Type B pancreatic cell (in vitro differentiated cells): ENCODE data around the gene ADCY7. TPM values are rescaled to one million over a fixed set of nuclear protein-coding genes. Genes with fewer than 3 reads are reported as not detected.
"Not testable (repeated sequence)": the region's sequence is repeated elsewhere in the genome, so short reads cannot be mapped to it uniquely, and the experiment has no call there.

Source experiments
- DNase-seq: peaks from one replicate; pipeline ENCODE4 v3.0.0; 2021; ENCODE audit warnings: mixed read lengths; ENCODE audit not compliant: unreplicated experiment; ENCODE audit errors: extremely low spot score
- H3K27ac Mint-ChIP-seq: 2 replicates; pipeline ENCODE4 v1.8.0; 2021; ENCODE audit warnings: mild to moderate bottlenecking, mixed read lengths
- H3K27me3 Mint-ChIP-seq: 2 replicates; pipeline ENCODE4 v1.8.0; 2021; ENCODE audit warnings: mixed read lengths
- H3K36me3 Mint-ChIP-seq: 2 replicates; pipeline ENCODE4 v1.8.0; 2021; ENCODE audit warnings: mixed read lengths
- H3K4me1 Mint-ChIP-seq: one replicate; pipeline ENCODE4 v1.8.0; 2021; ENCODE audit warnings: mixed read lengths; ENCODE audit not compliant: unreplicated experiment
- H3K4me3 Mint-ChIP-seq: 2 replicates; pipeline ENCODE4 v1.8.0; 2021; ENCODE audit warnings: mild to moderate bottlenecking, mixed read lengths
- H3K9me3 Mint-ChIP-seq: 2 replicates; pipeline ENCODE4 v1.8.0; 2021; ENCODE audit warnings: mixed read lengths
- CTCF ChIP-seq: fragments of 200-600 bp; sonication (generic); conservative IDR thresholded peaks from 2 replicates; pipeline ENCODE4 v1.5.0; 2021; ENCODE audit warnings: antibody characterized with exemption, mild to moderate bottlenecking
- total RNA-seq: library from RNA; stranded (reverse); gene quantifications from 2 replicates; pipeline ENCODE4 v1.2.1, GENCODE V29; 2021; ENCODE audit warnings: low replicate concordance

The ADCY7 gene
- total RNA-seq, 1 donor from 2014 or later = 16.8 TPM

GRCh38 chr16:50238868-50239301, 27.5 kb upstream of the ADCY7 start:
- no peaks in the 10 kb centered on the region for H3K9me3 Mint-ChIP-seq
- H3K36me3 Mint-ChIP-seq = no peaks in the 10 kb centered on the region
- no peak overlapping the region for H3K27ac Mint-ChIP-seq
- TF ChIP-seq CTCF = no peak
- peaks cover 4% of the 10 kb centered on the region for H3K27me3 Mint-ChIP-seq
- DNase-seq = no peak
- peaks cover 34% of the 10 kb centered on the region for H3K4me1 Mint-ChIP-seq
- no peak overlapping the region for H3K4me3 Mint-ChIP-seq

DNA sequence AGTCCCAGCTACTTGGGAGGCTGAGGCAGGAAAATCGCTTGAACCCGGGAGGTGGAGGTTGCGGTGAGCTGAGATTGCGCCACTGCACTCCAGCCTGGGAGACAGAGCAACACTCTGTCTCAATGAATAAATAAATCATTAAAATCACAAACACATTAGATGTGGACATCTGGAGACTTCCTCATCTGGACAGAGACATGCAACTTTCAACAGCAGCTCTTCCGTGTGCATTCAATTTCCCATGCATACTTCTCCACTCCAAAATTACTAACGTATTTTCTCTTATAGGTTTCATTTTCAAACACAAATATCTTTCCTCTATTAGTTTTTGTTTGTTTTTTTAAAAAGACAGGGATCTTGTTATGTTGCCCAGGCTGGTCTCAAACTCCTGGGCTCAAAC, 23.3 kb upstream of the ADCY7 start:
- H3K4me1 Mint-ChIP-seq = peaks cover 18% of the 10 kb centered on the region
- H3K4me3 Mint-ChIP-seq, H3K9me3 Mint-ChIP-seq, DNase-seq, H3K36me3 Mint-ChIP-seq, H3K27ac Mint-ChIP-seq, H3K27me3 Mint-ChIP-seq: not testable (repeated sequence)

DNA sequence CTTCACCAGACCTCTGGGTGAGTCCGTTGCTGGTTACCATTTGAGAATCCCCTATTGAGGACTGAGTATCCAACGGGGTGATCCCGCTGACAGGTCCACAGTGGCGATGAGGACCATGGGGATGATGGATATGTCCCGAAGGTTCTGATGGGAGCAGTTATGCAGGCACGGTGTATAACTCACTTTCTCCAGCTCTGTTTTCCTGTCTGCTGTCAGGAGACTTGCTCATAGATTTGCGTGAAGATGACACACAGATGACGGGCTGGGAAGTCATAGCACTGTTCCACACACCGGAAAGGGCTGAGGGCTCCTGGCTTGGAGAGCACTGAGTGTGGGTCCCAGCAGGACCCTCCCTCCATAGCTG, 22.2 kb upstream of the ADCY7 start:
- Mint-ChIP-seq H3K4me1 (peaks cover 18% of the 10 kb centered on the region), H3K27ac (no peak overlapping the region), H3K4me3 (no peak overlapping the region), H3K9me3 (no peaks in the 10 kb centered on the region), H3K27me3 (peaks cover 4% of the 10 kb centered on the region), H3K36me3 (no peaks in the 10 kb centered on the region)
- no peak for DNase-seq
- TF ChIP-seq CTCF = no peak

GRCh38 chr16:50244504-50245416, 21.6 kb upstream of the ADCY7 start:
- Mint-ChIP-seq H3K27ac (peak overlapping the region; percentile 82), H3K4me3 (peak overlapping the region; percentile 83), H3K27me3 (peaks cover 4% of the 10 kb centered on the region), H3K9me3 (no peaks in the 10 kb centered on the region), H3K36me3 (no peaks in the 10 kb centered on the region), H3K4me1 (peaks cover 18% of the 10 kb centered on the region)
- DNase-seq = no peak
- no peak for TF ChIP-seq CTCF

DNA sequence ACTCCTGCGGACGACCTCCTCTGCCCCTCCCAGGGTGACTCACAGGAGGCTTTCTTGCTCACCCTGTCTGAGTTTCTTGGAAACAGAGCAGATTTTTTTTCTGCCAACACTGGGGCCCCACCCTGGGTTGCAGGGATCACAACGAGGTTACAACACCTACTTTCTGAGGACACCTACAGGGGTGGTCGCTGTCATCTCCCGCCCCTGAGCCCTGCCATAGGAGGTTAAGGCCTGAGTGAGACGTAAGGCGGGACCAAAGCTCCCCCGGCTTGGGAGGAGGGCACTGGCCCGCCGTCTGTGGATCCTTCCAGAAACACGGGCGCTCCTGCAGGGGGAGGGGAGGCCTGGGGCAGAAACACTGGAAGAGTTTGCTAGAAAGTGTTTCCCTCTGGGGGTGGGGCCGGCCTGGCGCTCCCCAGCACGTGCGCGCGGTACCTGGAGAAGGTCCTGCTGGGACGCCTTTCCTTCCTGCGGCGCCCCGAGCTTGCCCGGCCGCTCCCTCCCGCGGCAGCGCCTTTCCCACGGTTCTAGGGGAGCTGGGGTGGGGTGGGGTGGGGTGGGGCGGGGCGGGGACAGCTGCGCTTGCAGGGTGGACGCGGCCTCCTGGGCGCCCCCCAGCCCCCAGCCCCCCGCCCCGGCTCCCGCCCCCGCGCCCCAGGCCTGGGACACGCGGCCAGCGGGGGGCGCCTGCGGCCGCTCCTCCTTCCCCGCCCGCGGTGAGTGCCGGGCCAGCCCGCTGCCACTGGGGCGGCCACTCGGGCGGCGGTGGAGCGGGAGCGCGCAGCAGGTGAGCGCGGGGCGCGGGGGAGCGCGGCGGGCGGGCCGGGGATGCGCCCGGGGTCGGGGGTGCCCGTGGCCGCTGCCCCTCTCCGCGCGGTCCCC, 20.7 kb upstream of the ADCY7 start:
- peak overlapping the region; percentile 83 for H3K4me3 Mint-ChIP-seq
- DNase-seq = no peak
- H3K9me3 Mint-ChIP-seq = no peaks in the 10 kb centered on the region
- H3K4me1 Mint-ChIP-seq = peaks cover 13% of the 10 kb centered on the region
- H3K27me3 Mint-ChIP-seq = no peaks in the 10 kb centered on the region
- no peaks in the 10 kb centered on the region for H3K36me3 Mint-ChIP-seq
- H3K27ac Mint-ChIP-seq = peak overlapping the region; percentile 82
- TF ChIP-seq CTCF = peak; percentile 30
